Activated CD4-positive, alpha-beta T cell treated with anti-CD3 and anti-CD28 coated beads for 36 hours (primary cell): ENCODE data around the gene CA10. TPM values are rescaled to one million over a fixed set of nuclear protein-coding genes. Genes with fewer than 3 reads are reported as not detected.

Experiments used
- ATAC-seq: fragments of 200-7000 bp; cut with Tn5 transposase; one replicate; pipeline ENCODE4 v1.10.0; 2021; ENCODE audit warnings: mild to moderate bottlenecking, moderate library complexity
- CTCF ChIA-PET: fragments of 350-600 bp; sonication (Branson Sonifier 250); formaldehyde crosslinking; loops from one replicate; lab custom pipeline; 2021; ENCODE audit warnings: antibody characterized with exemption; lab: Charles Lee
- POLR2A ChIA-PET: fragments of 350-600 bp; sonication (Branson Sonifier 250); formaldehyde crosslinking; loops from one replicate; lab custom pipeline; 2021; ENCODE audit warnings: antibody characterized with exemption, inconsistent platforms; lab: Charles Lee
- DNase-seq: peaks from one replicate; pipeline ENCODE4 v3.0.0-alpha.2; 2020
- H3K27ac Mint-ChIP-seq: one replicate; pipeline ENCODE4 v1.8.0; 2021; ENCODE audit warnings: mixed read lengths
- H3K27me3 Mint-ChIP-seq: one replicate; pipeline ENCODE4 v1.8.0; 2021; ENCODE audit warnings: mixed read lengths
- H3K36me3 Mint-ChIP-seq: one replicate; pipeline ENCODE4 v1.8.0; 2021; ENCODE audit warnings: low read depth, mixed read lengths
- H3K4me1 Mint-ChIP-seq: one replicate; pipeline ENCODE4 v1.8.0; 2021; ENCODE audit warnings: mixed read lengths
- H3K4me3 Mint-ChIP-seq: one replicate; pipeline ENCODE4 v1.8.0; 2021; ENCODE audit warnings: mild to moderate bottlenecking, moderate library complexity, mixed read lengths
- H3K9me3 Mint-ChIP-seq: one replicate; pipeline ENCODE4 v1.8.0; 2021; ENCODE audit warnings: low read depth, mixed read lengths
- intact Hi-C, 2 experiments: fragments of 100-400 bp; cut with DNase I in 1 of 2; cut with micrococcal nuclease in 1 of 2; formaldehyde crosslinking; loops; one replicate each; pipeline versions ENCODE4 v1.14.2 to v1.15.1; 2022 to 2024; cut with DNase I, micrococcal nuclease
- total RNA-seq, 2 experiments: library from RNA; stranded (reverse); gene quantifications; one replicate each; pipeline ENCODE4 v1.2.3, GENCODE V29; 2021

Gene CA10
- total RNA-seq, 2 experiments from 2014 or later = not detected

- ChIA-PET POLR2A (no interaction called here), CTCF (no interaction called here)
- Mint-ChIP-seq H3K4me1 (no peaks in the 10 kb centered on the region), H3K36me3 (no peaks in the 10 kb centered on the region), H3K4me3 (no peak overlapping the region), H3K27ac (no peak overlapping the region), H3K9me3 (no peaks in the 10 kb centered on the region), H3K27me3 (no peaks in the 10 kb centered on the region)
- no peak for ATAC-seq
- intact Hi-C loops = no loop called here
- no peak for DNase-seq
These were observed 111.4 kb downstream of the CA10 start for GRCh38 chr17:52047086-52047485.

GRCh38 chr17:52041123-52041617 lies 117.3 kb downstream of the CA10 start:
- ATAC-seq (no peak), DNase-seq (no peak)
- Mint-ChIP-seq H3K4me1 (no peaks in the 10 kb centered on the region), H3K27me3 (no peaks in the 10 kb centered on the region), H3K9me3 (no peaks in the 10 kb centered on the region), H3K4me3 (no peak overlapping the region), H3K36me3 (no peaks in the 10 kb centered on the region), H3K27ac (no peak overlapping the region)
- CTCF ChIA-PET = no interaction called here
- POLR2A ChIA-PET = no interaction called here
- intact Hi-C loops = no loop called here

GRCh38 chr17:52036416-52036815 lies 122.1 kb downstream of the CA10 start:
- no peak overlapping the region for H3K4me3 Mint-ChIP-seq
- no peak overlapping the region for H3K27ac Mint-ChIP-seq
- no peaks in the 10 kb centered on the region for H3K36me3 Mint-ChIP-seq
- peaks cover 2% of the 10 kb centered on the region for H3K9me3 Mint-ChIP-seq
- DNase-seq = no peak
- POLR2A ChIA-PET = no interaction called here
- no peaks in the 10 kb centered on the region for H3K27me3 Mint-ChIP-seq
- no peak for ATAC-seq
- intact Hi-C loops = no loop called here
- H3K4me1 Mint-ChIP-seq = no peaks in the 10 kb centered on the region
- CTCF ChIA-PET = no interaction called here

- Mint-ChIP-seq H3K36me3 (no peaks in the 10 kb centered on the region), H3K9me3 (peaks cover 2% of the 10 kb centered on the region), H3K4me1 (no peaks in the 10 kb centered on the region), H3K4me3 (no peak overlapping the region), H3K27ac (no peak overlapping the region), H3K27me3 (no peaks in the 10 kb centered on the region)
- ChIA-PET POLR2A (no interaction called here), CTCF (no interaction called here)
- no peak for ATAC-seq
- no peak for DNase-seq
- intact Hi-C loops = no loop called here
These were observed 123.1 kb downstream of the CA10 start for GRCh38 chr17:52035336-52035915.

GRCh38 chr17:52032454-52032853 lies 126.1 kb downstream of the CA10 start:
- Mint-ChIP-seq H3K4me3 (no peak overlapping the region), H3K36me3 (no peaks in the 10 kb centered on the region), H3K9me3 (peaks cover 2% of the 10 kb centered on the region), H3K27ac (no peak overlapping the region), H3K4me1 (no peaks in the 10 kb centered on the region), H3K27me3 (peaks cover 6% of the 10 kb centered on the region)
- CTCF ChIA-PET = no interaction called here
- POLR2A ChIA-PET = no interaction called here
- DNase-seq = no peak
- ATAC-seq = no peak
- intact Hi-C loops = no loop called here

GRCh38 chr17:52030052-52030451 lies 128.5 kb downstream of the CA10 start:
- no peaks in the 10 kb centered on the region for H3K36me3 Mint-ChIP-seq
- no peak overlapping the region for H3K27ac Mint-ChIP-seq
- no peak overlapping the region for H3K4me3 Mint-ChIP-seq
- intact Hi-C loops = no loop called here
- no peak for DNase-seq
- H3K27me3 Mint-ChIP-seq = peaks cover 6% of the 10 kb centered on the region
- peaks cover 2% of the 10 kb centered on the region for H3K9me3 Mint-ChIP-seq
- ChIA-PET CTCF (no interaction called here), POLR2A (no interaction called here)
- no peaks in the 10 kb centered on the region for H3K4me1 Mint-ChIP-seq
- ATAC-seq = no peak

GRCh38 chr17:52027620-52028295 lies 130.8 kb downstream of the CA10 start:
- no peak for DNase-seq
- intact Hi-C loops = no loop called here
- Mint-ChIP-seq H3K9me3 (no peaks in the 10 kb centered on the region), H3K27me3 (peaks cover 6% of the 10 kb centered on the region), H3K27ac (no peak overlapping the region), H3K4me3 (no peak overlapping the region), H3K36me3 (no peaks in the 10 kb centered on the region), H3K4me1 (no peaks in the 10 kb centered on the region)
- ChIA-PET POLR2A (no interaction called here), CTCF (interaction anchor here (0.5 to 1.1 kb wide), 2 partner anchors 9 to 55 kb away, joined by 3 to 4 read pairs; no protein-coding TSS in a partner anchor)
- no peak for ATAC-seq

- H3K4me3 Mint-ChIP-seq = no peak overlapping the region
- H3K36me3 Mint-ChIP-seq = no peaks in the 10 kb centered on the region
- CTCF ChIA-PET = interaction anchor here (0.5 to 1.1 kb wide), 2 partner anchors 9 to 56 kb away, joined by 3 to 4 read pairs; no protein-coding TSS in a partner anchor
- POLR2A ChIA-PET = no interaction called here
- DNase-seq (no peak), ATAC-seq (no peak)
- H3K27me3 Mint-ChIP-seq = peaks cover 6% of the 10 kb centered on the region
- H3K27ac Mint-ChIP-seq = no peak overlapping the region
- H3K9me3 Mint-ChIP-seq = no peaks in the 10 kb centered on the region
- H3K4me1 Mint-ChIP-seq = no peaks in the 10 kb centered on the region
- intact Hi-C loops = no loop called here
These were observed 131.4 kb downstream of the CA10 start for GRCh38 chr17:52027081-52027480.

- no peak for DNase-seq
- Mint-ChIP-seq H3K36me3 (no peaks in the 10 kb centered on the region), H3K9me3 (no peaks in the 10 kb centered on the region), H3K27me3 (peaks cover 6% of the 10 kb centered on the region), H3K4me1 (no peaks in the 10 kb centered on the region), H3K4me3 (no peak overlapping the region), H3K27ac (no peak overlapping the region)
- intact Hi-C loops = no loop called here
- ChIA-PET CTCF (no interaction called here), POLR2A (no interaction called here)
- ATAC-seq = no peak
These were observed 132.4 kb downstream of the CA10 start for GRCh38 chr17:52026075-52026474.

GRCh38 chr17:52025236-52025635 lies 133.3 kb downstream of the CA10 start:
- peaks cover 6% of the 10 kb centered on the region for H3K27me3 Mint-ChIP-seq
- H3K36me3 Mint-ChIP-seq = no peaks in the 10 kb centered on the region
- ChIA-PET POLR2A (no interaction called here), CTCF (interaction anchor here (1.0 kb wide), 1 partner anchor 20 kb away, joined by 4 read pairs; no protein-coding TSS in a partner anchor)
- no peaks in the 10 kb centered on the region for H3K9me3 Mint-ChIP-seq
- no peak for ATAC-seq
- intact Hi-C loops = no loop called here
- H3K27ac Mint-ChIP-seq = no peak overlapping the region
- no peak for DNase-seq
- H3K4me1 Mint-ChIP-seq = no peaks in the 10 kb centered on the region
- no peak overlapping the region for H3K4me3 Mint-ChIP-seq

- no peak for ATAC-seq
- Mint-ChIP-seq H3K36me3 (no peaks in the 10 kb centered on the region), H3K4me3 (no peak overlapping the region), H3K9me3 (no peaks in the 10 kb centered on the region), H3K4me1 (no peaks in the 10 kb centered on the region), H3K27me3 (peaks cover 5% of the 10 kb centered on the region), H3K27ac (no peak overlapping the region)
- CTCF ChIA-PET = interaction anchor here (0.5 kb wide), 1 partner anchor 83 kb away, joined by 4 read pairs; no protein-coding TSS in a partner anchor
- intact Hi-C loops = no loop called here
- DNase-seq = no peak
- POLR2A ChIA-PET = no interaction called here
These were observed 134.1 kb downstream of the CA10 start for GRCh38 chr17:52024300-52024870.

GRCh38 chr17:52011064-52011463 lies 147.4 kb downstream of the CA10 start:
- Mint-ChIP-seq H3K27me3 (no peaks in the 10 kb centered on the region), H3K36me3 (no peaks in the 10 kb centered on the region), H3K9me3 (peaks cover 4% of the 10 kb centered on the region), H3K4me1 (no peaks in the 10 kb centered on the region), H3K4me3 (no peak overlapping the region), H3K27ac (no peak overlapping the region)
- ATAC-seq (no peak), DNase-seq (no peak)
- intact Hi-C loops = no loop called here
- ChIA-PET CTCF (no interaction called here), POLR2A (no interaction called here)
